ENCODE results near the gene DLL1. TPM values are rescaled to one million over a fixed set of nuclear protein-coding genes. Genes with fewer than 3 reads are reported as not detected.
A peak's percentile ranks its signal among the peaks of the same experiment; 100 is the strongest.

Gene DLL1
- total RNA-seq, 1 experiment from 2014 or later, result 2.8 TPM

DNA sequence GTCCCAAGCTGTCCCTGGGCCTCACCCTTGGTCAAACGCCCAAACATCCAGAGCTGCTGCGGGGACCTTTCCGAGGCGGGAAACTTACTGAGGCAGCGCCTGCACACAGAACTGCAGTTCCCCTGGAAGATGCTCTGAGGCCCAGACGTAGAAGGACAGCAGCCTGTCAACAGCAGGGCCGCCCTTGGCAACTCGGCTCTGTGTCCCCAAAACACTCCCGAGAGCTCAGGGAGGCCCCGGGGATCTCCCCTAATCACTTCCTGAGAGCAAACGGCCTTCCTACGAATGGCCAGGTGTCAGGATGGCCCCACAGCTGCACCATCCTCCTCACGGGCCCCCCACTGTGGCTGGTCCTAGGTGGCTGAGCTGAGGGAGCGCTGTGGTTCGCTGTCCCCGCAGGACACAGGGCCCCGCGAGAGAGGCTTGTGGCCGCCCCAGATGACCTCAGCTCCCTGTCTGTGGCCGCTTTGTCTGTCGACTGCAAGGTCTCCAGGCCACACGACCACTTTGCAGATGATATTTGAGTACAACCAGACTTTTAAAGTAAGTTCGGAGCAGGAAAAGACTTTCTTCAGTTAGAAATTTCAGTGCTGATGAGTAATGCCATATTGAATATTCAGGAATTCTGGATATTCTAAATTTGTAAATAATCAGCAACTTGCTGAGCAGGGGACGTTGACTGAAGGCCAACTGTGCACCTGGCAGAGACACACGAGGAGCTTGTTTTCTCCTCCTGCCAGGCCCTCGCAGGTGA is 46.0 kb downstream of the DLL1 start:
- peak; percentile 53 for DNase-seq
- H3K14ac ChIP-seq (ENCODE audit: insufficient read depth, low read length), result no peak overlapping the region; the same call in 1 of the 2 replicates
- H3K56ac ChIP-seq (ENCODE audit: insufficient read length, low read depth, low read length), result no peak overlapping the region
- H3K9ac ChIP-seq (ENCODE audit: extremely low read depth, insufficient read length, low read length), result no peak overlapping the region
- no peaks in the 10 kb centered on the region for H3K79me2 ChIP-seq (ENCODE audit: insufficient read depth, low read length)
- no peak overlapping the region; a peak in 1 of 7 replicates for H3K27ac Mint-ChIP-seq
- H4K5ac ChIP-seq (ENCODE audit: insufficient read length, low read depth, low read length), result no peak overlapping the region
- H2BK12ac ChIP-seq (ENCODE audit: insufficient read length, low read depth, low read length), result no peak overlapping the region
- no peak overlapping the region for H4K8ac ChIP-seq (replicated peaks; ENCODE audit: insufficient read length, low read depth, low read length)
- H2BK15ac ChIP-seq (ENCODE audit: low read depth, low read length), result no peak overlapping the region
- H2BK120ac ChIP-seq (ENCODE audit: low read depth, low read length, poor library complexity, severe bottlenecking), result no peak overlapping the region
- H2BK20ac ChIP-seq (ENCODE audit: low read depth, low read length, poor library complexity, severe bottlenecking), result no peak overlapping the region
- H3K4me2 ChIP-seq (ENCODE audit: insufficient read depth, insufficient read length, low read length), result no peak overlapping the region
- H3K79me1 ChIP-seq (ENCODE audit: insufficient read depth, low read depth, low read length, poor library complexity, severe bottlenecking), result no peaks in the 10 kb centered on the region
- peaks cover 6 to 24% of the 10 kb centered on the region in 2 experiments for H3K4me1 Mint-ChIP-seq
- no CpG with 5 or more reads among the region's 26 CpGs for WGBS (ENCODE audit: extremely low coverage, insufficient read length, low lambda C conversion rate)
- no peak overlapping the region for H3K18ac ChIP-seq (ENCODE audit: insufficient read length, low read depth, low read length)
- no peak overlapping the region for H3K23ac ChIP-seq (ENCODE audit: insufficient read length, low read depth, low read length)
- no peaks in the 10 kb centered on the region for H3K23me2 ChIP-seq (ENCODE audit: insufficient read length, low read depth, low read length, poor library complexity, severe bottlenecking)
- H4K20me1 ChIP-seq (ENCODE audit: control insufficient read depth, insufficient read depth, insufficient read length), result no peaks in the 10 kb centered on the region
- H3K4ac ChIP-seq (ENCODE audit: low read depth, low read length), result no peak overlapping the region
- H3K27me3 ChIP-seq (ENCODE audit: insufficient read depth, low read length), result no peaks in the 10 kb centered on the region
- no peak overlapping the region for H2AK5ac ChIP-seq (ENCODE audit: insufficient read length, low read length)
- H3K9me3 ChIP-seq (ENCODE audit: control insufficient read depth, low read depth, low read length), result no peaks in the 10 kb centered on the region
- H4K91ac ChIP-seq (ENCODE audit: insufficient read length, low read depth, low read length), result no peak overlapping the region
- no peak overlapping the region for H2BK5ac ChIP-seq (ENCODE audit: insufficient read length, low read length)
- no peak overlapping the region for H3K27ac ChIP-seq (ENCODE audit: insufficient read length, low read depth, low read length)
- H3K9me3 Mint-ChIP-seq, result no peaks in the 10 kb centered on the region; a peak in 1 of 5 replicates
- TF ChIP-seq, protein P1, sequence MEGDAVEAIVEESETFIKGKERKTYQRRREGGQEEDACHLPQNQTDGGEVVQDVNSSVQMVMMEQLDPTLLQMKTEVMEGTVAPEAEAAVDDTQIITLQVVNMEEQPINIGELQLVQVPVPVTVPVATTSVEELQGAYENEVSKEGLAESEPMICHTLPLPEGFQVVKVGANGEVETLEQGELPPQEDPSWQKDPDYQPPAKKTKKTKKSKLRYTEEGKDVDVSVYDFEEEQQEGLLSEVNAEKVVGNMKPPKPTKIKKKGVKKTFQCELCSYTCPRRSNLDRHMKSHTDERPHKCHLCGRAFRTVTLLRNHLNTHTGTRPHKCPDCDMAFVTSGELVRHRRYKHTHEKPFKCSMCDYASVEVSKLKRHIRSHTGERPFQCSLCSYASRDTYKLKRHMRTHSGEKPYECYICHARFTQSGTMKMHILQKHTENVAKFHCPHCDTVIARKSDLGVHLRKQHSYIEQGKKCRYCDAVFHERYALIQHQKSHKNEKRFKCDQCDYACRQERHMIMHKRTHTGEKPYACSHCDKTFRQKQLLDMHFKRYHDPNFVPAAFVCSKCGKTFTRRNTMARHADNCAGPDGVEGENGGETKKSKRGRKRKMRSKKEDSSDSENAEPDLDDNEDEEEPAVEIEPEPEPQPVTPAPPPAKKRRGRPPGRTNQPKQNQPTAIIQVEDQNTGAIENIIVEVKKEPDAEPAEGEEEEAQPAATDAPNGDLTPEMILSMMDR (conservative IDR thresholded peaks at IDR 0.05), result no peak
- H3K4me3 Mint-ChIP-seq, result no peak overlapping the region
- no peak overlapping the region for H2AFZ ChIP-seq (ENCODE audit: low read length)
- no peaks in the 10 kb centered on the region; a peak in 1 of 7 replicates for H3K36me3 Mint-ChIP-seq (ENCODE audit: insufficient read depth in 1 of 3, low read depth in 3 of 3)
- H3K4me1 ChIP-seq (ENCODE audit: insufficient read depth, low read length), result no peaks in the 10 kb centered on the region
- no peaks in the 10 kb centered on the region; the same call in none of the 2 replicates for H3K27me3 Mint-ChIP-seq (ENCODE audit: low read depth)
- H3T11ph ChIP-seq (ENCODE audit: low read length), result no peak overlapping the region
